SH-SY5Y (cell line): ENCODE data around the gene SREBF2.

Source experiments
- GATA2 ChIP-seq: IDR thresholded peaks from 2 replicates; pipeline ENCODE4 v1.6.1; 2011; ENCODE audit warnings: mild to moderate bottlenecking, low read depth, low read length
- GATA3 ChIP-seq: IDR thresholded peaks from 2 replicates; pipeline ENCODE4 v1.6.1; 2011; ENCODE audit warnings: low read depth, mild to moderate bottlenecking, low read length, moderate library complexity

DNA sequence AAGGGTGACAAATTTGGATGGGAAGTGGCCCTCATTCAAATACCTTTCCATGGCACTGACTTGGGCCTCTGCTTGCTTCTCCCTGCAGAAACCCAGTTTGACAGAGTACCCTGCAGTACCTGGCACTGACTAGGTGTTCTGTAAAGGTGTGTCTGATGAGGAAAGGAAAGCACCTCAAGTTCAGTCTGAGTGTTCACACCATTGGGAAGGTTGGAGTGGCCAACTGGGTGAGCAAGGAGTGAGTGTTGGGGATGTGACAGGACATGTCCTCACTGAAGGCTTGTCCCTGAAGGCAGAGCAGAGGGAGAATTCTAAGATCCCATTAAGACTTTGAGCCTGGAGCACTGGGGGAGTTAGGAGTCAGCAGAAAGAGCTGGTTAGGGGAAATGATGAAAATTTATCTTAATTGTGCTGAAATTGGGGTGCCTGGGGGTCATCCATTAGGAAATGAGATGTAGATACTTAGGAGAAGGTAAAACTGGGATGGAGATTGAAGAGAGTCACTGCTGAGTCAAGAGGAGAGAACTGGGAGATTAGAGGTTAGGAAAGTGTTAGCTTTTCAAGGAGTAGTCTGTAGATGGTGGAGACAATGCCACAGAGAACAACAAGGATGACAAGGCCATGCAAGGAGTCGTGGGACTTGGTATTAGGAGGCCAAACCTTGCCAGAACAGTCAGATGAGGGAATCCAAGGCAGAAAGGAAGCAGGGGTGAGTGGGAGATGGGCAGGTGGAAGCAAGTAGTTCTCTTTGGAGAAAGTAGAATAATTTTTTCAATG is 6.1 kb downstream of the SREBF2 start:
- TF ChIP-seq GATA2 = no peak
- TF ChIP-seq GATA3 = no peak
